Pancreas (tissue), 10 donors: Measurements from ENCODE around the gene MEIS3. TPM values are rescaled to one million over a fixed set of nuclear protein-coding genes. Genes with fewer than 3 reads are reported as not detected.
A peak's percentile ranks its signal among the peaks of the same experiment; 100 is the strongest.

ENCODE experiments used
- ATAC-seq, 4 donors: fragments of 200-7000 bp; cut with Tn5 transposase; one replicate each; pipeline versions ENCODE4 v1.8.0 to v1.9.1; 2020; ENCODE audit warnings: mild to moderate bottlenecking in 4 of 4, moderate library complexity in 4 of 4
- DNase-seq, 6 donors: peaks; one replicate each; pipeline ENCODE4 v3.0.0-alpha.2; 2020
- FAIRE-seq: peaks from 2 replicates; lab custom pipeline; 2012; peaks lifted over from hg19 to GRCh38; lab: Jason Lieb, UNC
- H3K27ac ChIP-seq, 4 donors: fragments of 200-600 bp; sonication (generic); 1 replicate in 3 of 4; 2 replicates in 1 of 4; pipeline versions ENCODE4 v1.5.0 to v1.8.0; 2020
- H3K27me3 ChIP-seq, 4 donors: fragments of 200-600 bp; one replicate each; pipeline ENCODE4 v1.8.0; 2021
- H3K36me3 ChIP-seq, 3 donors: fragments of 200-600 bp; sonication (generic) in 1 of 3; one replicate each; pipeline versions ENCODE4 v1.5.0 to v1.8.0; 2020 to 2021
- H3K4me1 ChIP-seq, 3 donors: fragments of 200-600 bp; one replicate each; pipeline ENCODE4 v1.8.0; 2021
- H3K4me3 ChIP-seq, 4 donors: fragments of 200-600 bp; sonication (generic) in 2 of 4; one replicate each; pipeline versions ENCODE4 v1.5.0 to v1.8.0; 2020 to 2021
- H3K9me3 ChIP-seq, 4 donors: fragments of 200-600 bp; one replicate each; pipeline ENCODE4 v1.8.0; 2021
- CTCF ChIP-seq, 4 donors: fragments of 200-600 bp; sonication (generic) in 3 of 4; IDR thresholded peaks; one replicate each; pipeline versions ENCODE4 v1.5.0 to v1.8.0; 2021; ENCODE audit warnings: antibody characterized with exemption in 4 of 4
- WGBS, 2 donors: extraction: QIAGEN DNeasy Blood & Tissue Kit; methylation state at CpG; one replicate each; pipeline ENCODE4 v1.1.7; 2013; 5-methylcytosine and 5-hydroxymethylcytosine counted together
- intact Hi-C, 3 donors: fragments of 100-400 bp; cut with DNase I; formaldehyde crosslinking; loops; one replicate each; pipeline versions ENCODE4 v1.11.1 to v1.14.2; 2022
- polyA plus RNA-seq, 2 donors: library from polyadenylated mRNA; stranded (reverse); fragments of 200-250 nt; gene quantifications; one replicate each; pipeline ENCODE4 v1.2.3, GENCODE V29; 2013
- total RNA-seq, 6 donors: library from RNA; stranded (reverse); fragmentation: NEBNext Ultra II Directional in 4 of 6; extraction: Animal tissue kit (Norgen Biotek cat#: 25700) in 4 of 6; gene quantifications; one replicate each; pipeline versions ENCODE4 v1.2.1 to v1.2.4, GENCODE V29; 2021 to 2023
- donor health status: healthy with polysubstance abuse.
- donor health status: DM: no; HTN: no; CAD: no; lungs with moderate emphysema.
- donor health status: DM: no; HTN: no; CAD: no.
- donor health status: control.
- donor health status: control.
- donor health status: Bipolar disorder and iron deficiency.
- donor health status: DM: yes; HTN: yes; CAD: no.
- donor health status: DM: no; HTN: no; CAD: no.
- donor health status: DM: no; HTN: no; CAD: no.
- donor health status: DM: yes; HTN: yes; CAD: no.

Gene MEIS3
- total and polyA plus RNA-seq, 8 donors, result 0.91 to 28.5 (median 3.0) TPM

DNA sequence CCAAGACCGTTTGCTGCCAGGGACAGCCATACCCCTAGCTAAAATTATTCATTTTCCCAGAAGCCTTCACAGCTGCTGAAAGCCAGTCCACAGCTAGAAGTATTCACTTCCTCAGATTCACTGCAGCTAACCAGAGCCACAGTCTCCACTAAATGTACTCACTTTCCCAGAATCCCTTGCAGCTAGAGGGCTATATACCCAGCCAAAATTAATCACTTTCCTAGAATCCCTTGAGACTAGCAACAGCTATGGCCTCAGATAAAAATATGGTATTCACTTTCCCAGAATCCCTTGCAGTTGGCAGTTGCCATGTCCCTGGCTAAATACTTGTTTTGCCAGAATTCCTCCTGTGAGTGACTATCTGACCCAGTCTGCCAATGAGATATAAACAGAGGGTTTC, 13.8 kb upstream of the MEIS3 start:
- TF ChIP-seq CTCF (IDR thresholded peaks at IDR 0.05), result no peak
- no peak for ATAC-seq
- no peak for DNase-seq
- Histone ChIP-seq H3K9me3 (no peaks in the 10 kb centered on the region), H3K4me1 (peaks cover 0 to 12% (median 4%) of the 10 kb centered on the region in 3 donors), H3K36me3 (no peaks in the 10 kb centered on the region), H3K27ac (no peak overlapping the region), H3K4me3 (no peak overlapping the region), H3K27me3 (peaks cover 0 to 13% (median 0%) of the 10 kb centered on the region in 4 donors)
- 61 to 67% methylated on average over 1 of the region's 1 CpG for WGBS, 2 donors
- no peak for FAIRE-seq
- intact Hi-C loops, result loop anchor here in 1 of 3 donors (10.0 kb wide), 1 partner anchor 82 kb away; the partner anchor contains the start of gene NAPA

GRCh38 chr19:47432499-47432898, 13.2 kb upstream of the MEIS3 start:
- Histone ChIP-seq H3K27me3 (peaks cover 0 to 13% (median 0%) of the 10 kb centered on the region in 4 donors), H3K36me3 (no peaks in the 10 kb centered on the region), H3K4me3 (no peak overlapping the region), H3K4me1 (peaks cover 0 to 13% (median 4%) of the 10 kb centered on the region in 3 donors), H3K27ac (no peak overlapping the region), H3K9me3 (no peaks in the 10 kb centered on the region)
- DNase-seq (no peak), FAIRE-seq (no peak), ATAC-seq (no peak)
- intact Hi-C loops, result loop anchor here in 1 of 3 donors (10.0 kb wide), 1 partner anchor 82 kb away; the partner anchor contains the start of gene NAPA
- no peak for TF ChIP-seq CTCF (IDR thresholded peaks at IDR 0.05)

DNA sequence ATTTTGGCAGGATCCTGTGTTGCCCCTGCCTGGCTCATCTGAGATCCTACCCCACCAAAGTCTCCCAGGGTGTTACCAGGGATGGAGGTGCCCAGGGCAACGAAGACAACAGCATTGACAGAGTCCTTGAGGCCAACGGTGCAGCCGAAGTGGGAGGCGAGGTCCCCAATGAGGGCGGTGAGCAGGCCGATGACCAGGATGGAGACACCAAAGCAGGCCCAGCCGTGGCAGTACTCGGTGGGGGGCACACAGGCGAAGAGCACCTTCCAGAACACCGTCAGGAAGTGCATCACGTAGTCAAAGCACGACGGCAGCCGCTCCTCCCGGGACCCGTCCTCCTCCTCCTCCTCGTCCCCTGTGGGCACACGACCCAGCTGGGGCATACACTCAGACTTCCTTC, 12.8 kb upstream of the MEIS3 start:
- intact Hi-C loops, result loop anchor here in 1 of 3 donors (10.0 kb wide), 1 partner anchor 83 kb away; the partner anchor contains the start of gene NAPA
- peaks cover 0 to 13% (median 0%) of the 10 kb centered on the region in 4 donors for H3K27me3 ChIP-seq
- no peaks in the 10 kb centered on the region for H3K36me3 ChIP-seq
- TF ChIP-seq CTCF (IDR thresholded peaks at IDR 0.05), result no peak
- H3K27ac ChIP-seq, result no peak overlapping the region
- DNase-seq (peak in 1 of 6 donors; percentile 67), FAIRE-seq (no peak), ATAC-seq (no peak)
- H3K9me3 ChIP-seq, result no peaks in the 10 kb centered on the region
- WGBS, 2 donors, result 79 to 87% methylated on average over 18 of the region's 18 CpGs
- no peak overlapping the region for H3K4me3 ChIP-seq
- H3K4me1 ChIP-seq, result peaks cover 0 to 13% (median 4%) of the 10 kb centered on the region in 3 donors

GRCh38 chr19:47430041-47430802, 10.9 kb upstream of the MEIS3 start:
- TF ChIP-seq CTCF (IDR thresholded peaks at IDR 0.05), result peak in 2 of 4 donors; percentile 9 to 26
- no peak for FAIRE-seq
- Histone ChIP-seq H3K27me3 (peaks cover 0 to 13% (median 0%) of the 10 kb centered on the region in 4 donors), H3K36me3 (no peaks in the 10 kb centered on the region), H3K4me1 (peaks cover 0 to 13% (median 4%) of the 10 kb centered on the region in 3 donors), H3K9me3 (no peaks in the 10 kb centered on the region), H3K4me3 (peak overlapping the region in 1 of 4 donors; percentile 27), H3K27ac (no peak overlapping the region)
- peak; percentile 35 to 57 (median 42) for ATAC-seq
- WGBS, 2 donors, result 7 to 10% methylated on average over 69 of the region's 69 CpGs
- intact Hi-C loops, result loop anchor here in 1 of 3 donors (10.0 kb wide), 1 partner anchor 85 kb away; the partner anchor contains the start of gene NAPA
- peak in 2 of 6 donors; percentile 37 to 81 for DNase-seq
